ENCODE data around the gene IGF2BP2.

GRCh38 chr3:185851959-185852358 is 27.1 kb upstream of the IGF2BP2 start:
- TF ChIP-seq CTCF (IDR thresholded peaks at IDR 0.05): no peak
- TF ChIP-seq POLR2A (IDR thresholded peaks at IDR 0.05): no peak

All from testis (tissue), 2 donors.